H9 (cell line): ENCODE data around the gene NAT8. TPM values are rescaled to one million over a fixed set of nuclear protein-coding genes. Genes with fewer than 3 reads are reported as not detected.

Source experiments
- DNase-seq: peaks from one replicate; pipeline ENCODE4 v3.0.0-alpha.2; 2017
- H2AFZ ChIP-seq: one replicate; pipeline ENCODE4 v1.6.1; 2013; ENCODE audit warnings: mild to moderate bottlenecking, low read length, control low read depth, moderate library complexity
- H2AK5ac ChIP-seq: 2 replicates; pipeline ENCODE4 v1.6.1; 2013; ENCODE audit warnings: low read length, control low read depth, mixed read lengths; ENCODE audit not compliant: insufficient read length
- H2BK120ac ChIP-seq: one replicate; pipeline ENCODE4 v1.6.1; 2013; ENCODE audit warnings: low read depth, mild to moderate bottlenecking, low read length, control low read depth, inconsistent platforms; ENCODE audit not compliant: poor library complexity, severe bottlenecking
- H2BK12ac ChIP-seq: 2 replicates; pipeline ENCODE4 v1.6.1; 2013; ENCODE audit warnings: low read length, control low read depth, mixed read lengths, low read depth; ENCODE audit not compliant: insufficient read length
- H2BK15ac ChIP-seq: 2 replicates; pipeline ENCODE4 v1.6.1; 2013; ENCODE audit warnings: low read depth, low read length, control low read depth
- H2BK20ac ChIP-seq: one replicate; pipeline ENCODE4 v1.6.1; 2013; ENCODE audit warnings: low read depth, mild to moderate bottlenecking, low read length, control low read depth, inconsistent platforms; ENCODE audit not compliant: poor library complexity, severe bottlenecking
- H2BK5ac ChIP-seq: 2 replicates; pipeline ENCODE4 v1.6.1; 2013; ENCODE audit warnings: low read length, control low read depth, mixed read lengths; ENCODE audit not compliant: insufficient read length
- H3K14ac ChIP-seq: 2 replicates; pipeline ENCODE4 v1.6.1; 2013; ENCODE audit warnings: low read length, control low read depth; ENCODE audit not compliant: insufficient read depth
- H3K18ac ChIP-seq: 2 replicates; pipeline ENCODE4 v1.6.1; 2013; ENCODE audit warnings: low read depth, mild to moderate bottlenecking, mixed read lengths, low read length, control low read depth; ENCODE audit not compliant: insufficient read length
- H3K23ac ChIP-seq: 2 replicates; pipeline ENCODE4 v1.6.1; 2013; ENCODE audit warnings: low read length, control low read depth, mixed read lengths, low read depth; ENCODE audit not compliant: insufficient read length
- H3K23me2 ChIP-seq: 2 replicates; pipeline ENCODE4 v1.6.1; 2013; ENCODE audit warnings: low read depth, mild to moderate bottlenecking, mixed read lengths, low read length, control low read depth; ENCODE audit not compliant: insufficient read length, poor library complexity, severe bottlenecking
- H3K27ac ChIP-seq: 2 replicates; pipeline ENCODE4 v1.5.1; 2013; ENCODE audit warnings: low read length, control low read depth, mixed read lengths, low read depth; ENCODE audit not compliant: insufficient read length
- H3K27me3 ChIP-seq: 2 replicates; pipeline ENCODE4 v1.6.1; 2013; ENCODE audit warnings: low read length, control low read depth, inconsistent platforms; ENCODE audit not compliant: insufficient read depth
- H3K4ac ChIP-seq: 2 replicates; pipeline ENCODE4 v1.6.1; 2013; ENCODE audit warnings: low read depth, mild to moderate bottlenecking, control low read depth, inconsistent platforms, low read length, moderate library complexity
- H3K4me1 ChIP-seq: 2 replicates; pipeline ENCODE4 v1.6.1; 2013; ENCODE audit warnings: low read length, control low read depth, inconsistent platforms; ENCODE audit not compliant: insufficient read depth
- H3K4me2 ChIP-seq: 2 replicates; pipeline ENCODE4 v1.6.1; 2013; ENCODE audit warnings: low read length, control low read depth, mixed read lengths; ENCODE audit not compliant: insufficient read length, insufficient read depth
- H3K56ac ChIP-seq: 2 replicates; pipeline ENCODE4 v1.6.1; 2013; ENCODE audit warnings: low read depth, mild to moderate bottlenecking, mixed read lengths, low read length, control low read depth; ENCODE audit not compliant: insufficient read length
- H3K79me1 ChIP-seq: 2 replicates; pipeline ENCODE4 v1.6.1; 2013; ENCODE audit warnings: low read depth, mild to moderate bottlenecking, moderate library complexity, low read length, control low read depth, inconsistent platforms; ENCODE audit not compliant: insufficient read depth, poor library complexity, severe bottlenecking
- H3K79me2 ChIP-seq: 2 replicates; pipeline ENCODE4 v1.6.1; 2013; ENCODE audit warnings: low read length, control low read depth, inconsistent platforms; ENCODE audit not compliant: insufficient read depth
- H3K9ac ChIP-seq: 2 replicates; pipeline ENCODE4 v1.6.1; 2013; ENCODE audit warnings: low read length, control low read depth, mixed read lengths; ENCODE audit not compliant: insufficient read length; ENCODE audit errors: extremely low read depth
- H3K9me3 ChIP-seq: one replicate; pipeline ENCODE4 v1.6.1; 2013; ENCODE audit warnings: low read depth, low read length, inconsistent platforms; ENCODE audit not compliant: control insufficient read depth
- H3T11ph ChIP-seq: one replicate; pipeline ENCODE4 v1.6.1; 2013; ENCODE audit warnings: mild to moderate bottlenecking, low read length, control low read depth, inconsistent platforms
- H4K20me1 ChIP-seq: one replicate; pipeline ENCODE4 v1.6.1; 2013; ENCODE audit not compliant: control insufficient read depth, insufficient read length, insufficient read depth
- H4K5ac ChIP-seq: 2 replicates; pipeline ENCODE4 v1.6.1; 2013; ENCODE audit warnings: low read depth, mild to moderate bottlenecking, mixed read lengths, low read length, control low read depth; ENCODE audit not compliant: insufficient read length
- H4K8ac ChIP-seq: replicated peaks from 2 replicates; pipeline ENCODE4 v1.6.1; 2013; ENCODE audit warnings: low read length, control low read depth, mixed read lengths, low read depth; ENCODE audit not compliant: insufficient read length
- H4K91ac ChIP-seq: 2 replicates; pipeline ENCODE4 v1.6.1; 2013; ENCODE audit warnings: low read depth, mild to moderate bottlenecking, moderate library complexity, mixed read lengths, low read length, control low read depth; ENCODE audit not compliant: insufficient read length
- H3K27ac Mint-ChIP-seq, 3 experiments: 2 replicates in 2 of 3; 3 replicates in 1 of 3; pipeline ENCODE4 v1.8.0; 2020 to 2021; ENCODE audit warnings: mixed read lengths in 3 of 3, mild to moderate bottlenecking in 1 of 3, moderate library complexity in 1 of 3
- H3K27me3 Mint-ChIP-seq: 2 replicates; pipeline ENCODE4 v1.8.0; 2021; ENCODE audit warnings: low read depth, mild to moderate bottlenecking, moderate library complexity, mixed read lengths
- H3K36me3 Mint-ChIP-seq, 3 experiments: 2 replicates in 2 of 3; 3 replicates in 1 of 3; pipeline ENCODE4 v1.8.0; 2020 to 2021; ENCODE audit warnings: low read depth in 3 of 3, mixed read lengths in 3 of 3; ENCODE audit not compliant: insufficient read depth in 1 of 3
- H3K4me1 Mint-ChIP-seq, 2 experiments: 2 replicates each; pipeline ENCODE4 v1.8.0; 2020; ENCODE audit warnings: mixed read lengths in 2 of 2
- H3K4me3 Mint-ChIP-seq, 2 experiments: 2 replicates in 1 of 2; 3 replicates in 1 of 2; pipeline ENCODE4 v1.8.0; 2020 to 2021; ENCODE audit warnings: mild to moderate bottlenecking in 2 of 2, mixed read lengths in 2 of 2, moderate library complexity in 1 of 2
- H3K9me3 Mint-ChIP-seq, 2 experiments: 2 replicates in 1 of 2; 3 replicates in 1 of 2; pipeline ENCODE4 v1.8.0; 2020; ENCODE audit warnings: mild to moderate bottlenecking in 2 of 2, mixed read lengths in 2 of 2, moderate library complexity in 1 of 2
- CTCF ChIP-seq: fragments of 200-600 bp; sonication (generic); conservative IDR thresholded peaks from 3 replicates; pipeline ENCODE4 v1.8.0; 2021; ENCODE audit warnings: antibody characterized with exemption, mild to moderate bottlenecking
- WGBS: extraction: QIAGEN DNeasy Blood & Tissue Kit; methylation state at CpG from one replicate; pipeline ENCODE4 v1.1.7; 2013; ENCODE audit warnings: missing lambda C conversion rate, low lambda C conversion rate, mixed read lengths; ENCODE audit not compliant: insufficient read length; ENCODE audit errors: extremely low coverage; 5-methylcytosine and 5-hydroxymethylcytosine counted together
- total RNA-seq: library from RNA; stranded (reverse); gene quantifications from 2 replicates; pipeline ENCODE4 v1.2.1, GENCODE V29; 2021

Gene NAT8
- total RNA-seq, 1 experiment from 2014 or later, result not detected

DNA sequence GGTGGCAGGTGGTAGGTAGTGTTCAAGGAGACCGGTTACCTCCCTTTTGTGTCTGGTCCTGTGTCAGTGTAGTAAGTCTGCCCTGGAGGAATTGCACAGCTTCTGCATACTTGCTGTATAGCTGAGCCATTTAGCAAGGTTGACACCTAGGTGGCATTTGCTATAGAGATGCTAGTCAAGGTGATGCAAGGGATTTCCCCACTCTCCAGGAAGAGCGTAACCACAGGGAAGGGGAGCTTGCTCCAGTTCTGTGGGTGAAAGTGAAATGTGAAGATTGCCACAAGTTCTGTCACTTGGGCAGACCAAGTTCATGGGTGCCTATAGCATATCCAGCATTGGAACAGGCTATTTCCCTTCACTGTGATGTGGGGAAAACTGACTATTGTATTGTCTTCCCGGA lies 28.1 kb downstream of the NAT8 start:
- Histone ChIP-seq H2BK120ac (no peak overlapping the region), H3K9ac (no peak overlapping the region), H4K8ac (no peak overlapping the region), H3K79me1 (no peaks in the 10 kb centered on the region), H3K18ac (no peak overlapping the region), H3K23me2 (no peaks in the 10 kb centered on the region), H3K14ac (no peak overlapping the region), H2BK15ac (no peak overlapping the region), H3K27ac (no peak overlapping the region), H3K4me1 (no peaks in the 10 kb centered on the region), H2AK5ac (no peak overlapping the region), H2BK20ac (no peak overlapping the region), H3K79me2 (no peaks in the 10 kb centered on the region), H4K5ac (no peak overlapping the region), H3K4me2 (no peak overlapping the region), H3T11ph (no peak overlapping the region), H3K4ac (no peak overlapping the region), H3K56ac (no peak overlapping the region), H3K9me3 (no peaks in the 10 kb centered on the region), H3K23ac (no peak overlapping the region), H4K91ac (no peak overlapping the region), H2BK5ac (no peak overlapping the region), H4K20me1 (no peaks in the 10 kb centered on the region), H3K27me3 (no peaks in the 10 kb centered on the region), H2AFZ (no peak overlapping the region), H2BK12ac (no peak overlapping the region)
- no peak for TF ChIP-seq CTCF
- Mint-ChIP-seq H3K4me1 (peaks cover 0 to 6% of the 10 kb centered on the region in 2 experiments; a peak in 2 of 4 replicates), H3K36me3 (peaks cover 0 to 1% (median 0%) of the 10 kb centered on the region in 3 experiments; a peak in 1 of 7 replicates), H3K9me3 (no peaks in the 10 kb centered on the region), H3K27me3 (no peaks in the 10 kb centered on the region; the same call in 1 of the 2 replicates), H3K4me3 (no peak overlapping the region), H3K27ac (no peak overlapping the region)
- no peak for DNase-seq
- no CpG with 5 or more reads among the region's 3 CpGs for WGBS
